Measurements from ENCODE around the gene CACYBP. TPM values are rescaled to one million over a fixed set of nuclear protein-coding genes. Genes with fewer than 3 reads are reported as not detected.

CACYBP gene
- total and polyA plus RNA-seq, 2 donors (not counting 3 experiments of a cell fraction or from before 2014, with no cell fraction given), result 29.5 to 149 TPM

DNA sequence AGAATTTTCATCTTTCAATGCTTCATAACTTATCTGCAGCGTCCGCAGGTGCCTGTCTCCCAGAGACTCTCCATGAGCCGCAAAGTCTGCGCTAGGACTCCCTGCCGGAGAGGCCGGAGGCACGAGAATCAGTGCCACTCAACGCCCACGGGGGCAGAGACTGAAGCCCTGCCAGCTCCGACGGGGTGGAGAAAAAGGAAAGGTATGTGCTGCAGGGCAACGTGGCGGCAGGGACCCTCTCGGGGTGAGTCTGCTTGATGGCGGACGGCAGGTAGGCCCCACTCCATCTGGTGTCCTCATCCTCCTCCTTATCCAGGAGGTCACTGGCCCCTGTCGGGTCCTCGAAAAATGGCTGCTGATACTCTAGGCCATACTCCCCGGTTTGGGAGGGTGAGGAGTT, 45.4 kb downstream of the CACYBP start:
- DNase-seq (ENCODE audit: low read depth, low spot score) (no peak), FAIRE-seq (no peak)
- no TSS peak for BruUV-seq (replicated peaks)
- Histone ChIP-seq H2AFZ (ENCODE audit: low read depth, low read length) (no peak overlapping the region), H3K79me2 (ENCODE audit: control insufficient read depth, insufficient read depth, low read length) (no peaks in the 10 kb centered on the region), H3K4me3 (replicated peaks in 1 of 3; ENCODE audit: insufficient read depth in 1 of 3, low read depth in 1 of 3, low read length in 3 of 3) (no peak overlapping the region), H3K9me3 (replicated peaks; ENCODE audit: control insufficient read depth, insufficient read depth, low read length) (no peaks in the 10 kb centered on the region), H3K4me2 (ENCODE audit: insufficient read depth, low read length) (no peak overlapping the region), H3K27me3 (ENCODE audit: control insufficient read depth in 2 of 2, insufficient read depth in 2 of 2, low read length in 2 of 2) (no peaks in the 10 kb centered on the region), H4K20me1 (replicated peaks; ENCODE audit: control insufficient read depth, extremely low read depth, insufficient read depth, low read length) (no peaks in the 10 kb centered on the region), H3K27ac (ENCODE audit: insufficient read depth, low read depth, low read length) (no peak overlapping the region), H3K9me1 (replicated peaks; ENCODE audit: control insufficient read depth, extremely low read depth, insufficient read depth, low read length) (no peaks in the 10 kb centered on the region), H3K4me1 (ENCODE audit: control insufficient read depth, extremely low read depth, insufficient read depth, low read length) (no peaks in the 10 kb centered on the region), H3K36me3 (ENCODE audit: control insufficient read depth in 2 of 2, extremely low read depth in 1 of 2, insufficient read depth in 2 of 2, low read length in 2 of 2) (no peaks in the 10 kb centered on the region), H3K9ac (replicated peaks; ENCODE audit: extremely low read depth, insufficient read depth, low read length) (no peak overlapping the region)
- dilution Hi-C loops (cut with MboI; ENCODE audit: extremely low pct_ligation_motif_present, low sequenced_read_pairs) (no loop called here), intact Hi-C loops (cut with micrococcal nuclease) (no loop called here)
- ChIA-PET POLR2A (no interaction called here), CTCF (interaction anchor here (1.4 kb wide), 1 partner anchor 107 kb away, joined by 3 read pairs; no protein-coding TSS in a partner anchor)
- no peak for TF ChIP-seq JUN (IDR thresholded peaks at IDR 0.05; ENCODE audit: borderline replicate concordance, insufficient read depth, insufficient read length, low read depth)
- TF ChIP-seq POLR2A (IDR thresholded peaks at IDR 0.05; ENCODE audit: low read depth, low read length), result no peak

DNA sequence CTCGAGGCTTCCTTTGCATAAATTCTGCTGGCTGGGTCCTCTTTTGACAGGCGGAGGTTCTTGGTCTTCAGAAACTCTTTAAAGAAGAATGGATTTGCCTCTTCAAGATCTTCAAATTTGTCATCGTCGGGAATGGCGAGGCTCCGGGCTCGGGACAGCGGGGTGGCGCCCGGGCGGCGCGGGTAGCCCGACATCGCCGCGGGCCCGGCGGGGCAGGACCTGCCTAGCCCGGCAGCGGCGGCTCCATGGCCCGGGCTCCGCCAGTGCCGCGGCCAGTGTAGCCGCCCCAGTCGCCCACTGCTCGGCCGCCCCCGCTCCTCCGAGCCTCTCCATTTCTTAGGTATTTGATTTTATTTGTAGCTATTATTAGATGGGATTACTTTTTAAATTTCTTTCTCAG, 45.8 kb downstream of the CACYBP start:
- Histone ChIP-seq H3K27me3 (ENCODE audit: control insufficient read depth in 2 of 2, insufficient read depth in 2 of 2, low read length in 2 of 2) (no peaks in the 10 kb centered on the region), H3K9ac (replicated peaks; ENCODE audit: extremely low read depth, insufficient read depth, low read length) (no peak overlapping the region), H3K4me1 (ENCODE audit: control insufficient read depth, extremely low read depth, insufficient read depth, low read length) (no peaks in the 10 kb centered on the region), H3K36me3 (ENCODE audit: control insufficient read depth in 2 of 2, extremely low read depth in 1 of 2, insufficient read depth in 2 of 2, low read length in 2 of 2) (no peaks in the 10 kb centered on the region), H4K20me1 (replicated peaks; ENCODE audit: control insufficient read depth, extremely low read depth, insufficient read depth, low read length) (no peaks in the 10 kb centered on the region), H3K27ac (ENCODE audit: insufficient read depth, low read depth, low read length) (no peak overlapping the region), H3K4me2 (ENCODE audit: insufficient read depth, low read length) (no peak overlapping the region), H3K9me1 (replicated peaks; ENCODE audit: control insufficient read depth, extremely low read depth, insufficient read depth, low read length) (no peaks in the 10 kb centered on the region), H3K9me3 (replicated peaks; ENCODE audit: control insufficient read depth, insufficient read depth, low read length) (no peaks in the 10 kb centered on the region), H3K4me3 (replicated peaks in 1 of 3; ENCODE audit: insufficient read depth in 1 of 3, low read depth in 1 of 3, low read length in 3 of 3) (no peak overlapping the region), H3K79me2 (ENCODE audit: control insufficient read depth, insufficient read depth, low read length) (no peaks in the 10 kb centered on the region), H2AFZ (ENCODE audit: low read depth, low read length) (no peak overlapping the region)
- dilution Hi-C loops (cut with MboI; ENCODE audit: extremely low pct_ligation_motif_present, low sequenced_read_pairs), result no loop called here
- TF ChIP-seq, protein P1, sequence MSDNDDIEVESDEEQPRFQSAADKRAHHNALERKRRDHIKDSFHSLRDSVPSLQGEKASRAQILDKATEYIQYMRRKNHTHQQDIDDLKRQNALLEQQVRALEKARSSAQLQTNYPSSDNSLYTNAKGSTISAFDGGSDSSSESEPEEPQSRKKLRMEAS (IDR thresholded peaks at IDR 0.05; ENCODE audit: insufficient read depth, insufficient read length), result no peak
- TF ChIP-seq POLR2AphosphoS5 (IDR thresholded peaks at IDR 0.05; ENCODE audit: insufficient read depth, low read depth, low read length) (no peak), GATA2 (IDR thresholded peaks at IDR 0.05; ENCODE audit: insufficient read depth, insufficient read length, low read depth, low read length) (no peak), POLR2A (IDR thresholded peaks at IDR 0.05; ENCODE audit: low read depth, low read length) (no peak), JUN (IDR thresholded peaks at IDR 0.05; ENCODE audit: borderline replicate concordance, insufficient read depth, insufficient read length, low read depth) (no peak), FOS (IDR thresholded peaks at IDR 0.05; ENCODE audit: borderline replicate concordance, insufficient read depth, low read length) (no peak), MYC (IDR thresholded peaks at IDR 0.05; ENCODE audit: low read depth, low read length) (no peak), EZH2 (IDR thresholded peaks at IDR 0.05; ENCODE audit: borderline replicate concordance, low read depth, low read length, severe bottlenecking) (no peak)
- TF ChIP-seq, protein P2, sequence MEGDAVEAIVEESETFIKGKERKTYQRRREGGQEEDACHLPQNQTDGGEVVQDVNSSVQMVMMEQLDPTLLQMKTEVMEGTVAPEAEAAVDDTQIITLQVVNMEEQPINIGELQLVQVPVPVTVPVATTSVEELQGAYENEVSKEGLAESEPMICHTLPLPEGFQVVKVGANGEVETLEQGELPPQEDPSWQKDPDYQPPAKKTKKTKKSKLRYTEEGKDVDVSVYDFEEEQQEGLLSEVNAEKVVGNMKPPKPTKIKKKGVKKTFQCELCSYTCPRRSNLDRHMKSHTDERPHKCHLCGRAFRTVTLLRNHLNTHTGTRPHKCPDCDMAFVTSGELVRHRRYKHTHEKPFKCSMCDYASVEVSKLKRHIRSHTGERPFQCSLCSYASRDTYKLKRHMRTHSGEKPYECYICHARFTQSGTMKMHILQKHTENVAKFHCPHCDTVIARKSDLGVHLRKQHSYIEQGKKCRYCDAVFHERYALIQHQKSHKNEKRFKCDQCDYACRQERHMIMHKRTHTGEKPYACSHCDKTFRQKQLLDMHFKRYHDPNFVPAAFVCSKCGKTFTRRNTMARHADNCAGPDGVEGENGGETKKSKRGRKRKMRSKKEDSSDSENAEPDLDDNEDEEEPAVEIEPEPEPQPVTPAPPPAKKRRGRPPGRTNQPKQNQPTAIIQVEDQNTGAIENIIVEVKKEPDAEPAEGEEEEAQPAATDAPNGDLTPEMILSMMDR (IDR thresholded peaks at IDR 0.05; ENCODE audit: extremely low read depth in 1 of 2, insufficient read depth in 1 of 2, low read depth in 1 of 2, low read length in 2 of 2), result no peak
- ChIA-PET CTCF (interaction anchor here (1.4 kb wide), 1 partner anchor 106 kb away, joined by 3 read pairs; no protein-coding TSS in a partner anchor), POLR2A (no interaction called here)
- DNase-seq (ENCODE audit: low read depth, low spot score) (no peak), FAIRE-seq (no peak)
- no TSS peak for BruUV-seq (replicated peaks)
- intact Hi-C loops (cut with micrococcal nuclease), result no loop called here
